Smooth muscle cell (in vitro differentiated cells): Measurements from ENCODE around the gene MNT. TPM values are rescaled to one million over a fixed set of nuclear protein-coding genes. Genes with fewer than 3 reads are reported as not detected.

ENCODE experiments used
- DNase-seq: peaks from one replicate; lab custom pipeline; 2025; ENCODE audit not compliant: unreplicated experiment; lab: John Stamatoyannopoulos, UW
- H2AFZ ChIP-seq: fragments of 200-600 bp; sonication (generic); 2 replicates; pipeline ENCODE4 v1.6.0; 2016; ENCODE audit warnings: antibody characterized with exemption, low read depth, mild to moderate bottlenecking
- H3F3A ChIP-seq: fragments of 200-600 bp; sonication (generic); 2 replicates; pipeline ENCODE4 v1.6.0; 2017; ENCODE audit warnings: antibody characterized with exemption, low read depth
- H3K27ac ChIP-seq: fragments of 200-600 bp; sonication (generic); 2 replicates; pipeline ENCODE4 v1.5.1; 2016; ENCODE audit warnings: low read depth, mild to moderate bottlenecking
- H3K27me3 ChIP-seq: fragments of 200-600 bp; sonication (generic); 2 replicates; pipeline ENCODE4 v1.6.1; 2016; ENCODE audit warnings: low read depth, mild to moderate bottlenecking
- H3K36me3 ChIP-seq: fragments of 200-600 bp; sonication (generic); 2 replicates; pipeline ENCODE4 v1.5.1; 2016; ENCODE audit warnings: low read depth
- H3K4me1 ChIP-seq: fragments of 200-600 bp; sonication (generic); 2 replicates; pipeline ENCODE4 v1.5.1; 2016; ENCODE audit warnings: low read depth
- H3K4me2 ChIP-seq: fragments of 200-600 bp; sonication (generic); 2 replicates; pipeline ENCODE4 v1.6.0; 2016; ENCODE audit warnings: mild to moderate bottlenecking
- H3K4me3 ChIP-seq: fragments of 200-600 bp; sonication (generic); 2 replicates; pipeline ENCODE4 v1.5.1; 2016; ENCODE audit warnings: mild to moderate bottlenecking
- H3K79me2 ChIP-seq: fragments of 200-600 bp; sonication (generic); 2 replicates; pipeline ENCODE4 v1.6.0; 2016; ENCODE audit warnings: low read depth, mild to moderate bottlenecking
- H3K9ac ChIP-seq: fragments of 200-600 bp; sonication (generic); 2 replicates; pipeline ENCODE4 v1.6.0; 2016; ENCODE audit warnings: low read depth
- H3K9me3 ChIP-seq: fragments of 200-600 bp; sonication (generic); replicated peaks from 2 replicates; pipeline ENCODE4 v1.5.1; 2016; ENCODE audit warnings: low read depth
- H4K20me1 ChIP-seq: fragments of 200-600 bp; sonication (generic); 2 replicates; pipeline ENCODE4 v1.6.0; 2016; ENCODE audit warnings: low read depth
- WGBS: methylation state at CpG from one replicate; pipeline ENCODE4 v1.1.7; 2016; ENCODE audit warnings: low lambda C conversion rate; 5-methylcytosine and 5-hydroxymethylcytosine counted together
- polyA plus RNA-seq: library from polyadenylated mRNA; unstranded; fragments of >200 nt; fragmentation: Nextera tagmentation; extraction: Ambion mirVana; gene quantifications from 2 replicates; pipeline ENCODE4 v1.2.1, GENCODE V29; 2016
- total RNA-seq: library from RNA; depleted of rRNA; stranded (reverse); fragments of >200 nt; gene quantifications from 2 replicates; pipeline ENCODE4 v1.2.3, GENCODE V29; 2014
- TF ChIP-seq, protein P1 (sequence below): fragments of 200-600 bp; sonication (generic); IDR thresholded peaks from 2 replicates; pipeline ENCODE4 v1.5.1; 2017; ENCODE audit warnings: borderline replicate concordance, mild to moderate bottlenecking, antibody characterized with exemption; ENCODE audit not compliant: insufficient read depth, poor library complexity, severe bottlenecking

Gene MNT
- total and polyA plus RNA-seq, 2 experiments from 2014 or later: 5.7 to 12.8 TPM

GRCh38 chr17:2362881-2363280, 38.0 kb downstream of the MNT start:
- Histone ChIP-seq H3K36me3 (no peaks in the 10 kb centered on the region), H3K4me1 (no peaks in the 10 kb centered on the region), H3K79me2 (no peaks in the 10 kb centered on the region), H3K4me3 (no peak overlapping the region), H3K27me3 (no peaks in the 10 kb centered on the region), H3K9ac (no peak overlapping the region), H3K27ac (no peak overlapping the region), H3K4me2 (no peak overlapping the region), H3F3A (no peaks in the 10 kb centered on the region), H3K9me3 (no peaks in the 10 kb centered on the region), H4K20me1 (peaks cover under 1% of the 10 kb centered on the region), H2AFZ (no peak overlapping the region)
- no peak for DNase-seq
- TF ChIP-seq, protein P1, sequence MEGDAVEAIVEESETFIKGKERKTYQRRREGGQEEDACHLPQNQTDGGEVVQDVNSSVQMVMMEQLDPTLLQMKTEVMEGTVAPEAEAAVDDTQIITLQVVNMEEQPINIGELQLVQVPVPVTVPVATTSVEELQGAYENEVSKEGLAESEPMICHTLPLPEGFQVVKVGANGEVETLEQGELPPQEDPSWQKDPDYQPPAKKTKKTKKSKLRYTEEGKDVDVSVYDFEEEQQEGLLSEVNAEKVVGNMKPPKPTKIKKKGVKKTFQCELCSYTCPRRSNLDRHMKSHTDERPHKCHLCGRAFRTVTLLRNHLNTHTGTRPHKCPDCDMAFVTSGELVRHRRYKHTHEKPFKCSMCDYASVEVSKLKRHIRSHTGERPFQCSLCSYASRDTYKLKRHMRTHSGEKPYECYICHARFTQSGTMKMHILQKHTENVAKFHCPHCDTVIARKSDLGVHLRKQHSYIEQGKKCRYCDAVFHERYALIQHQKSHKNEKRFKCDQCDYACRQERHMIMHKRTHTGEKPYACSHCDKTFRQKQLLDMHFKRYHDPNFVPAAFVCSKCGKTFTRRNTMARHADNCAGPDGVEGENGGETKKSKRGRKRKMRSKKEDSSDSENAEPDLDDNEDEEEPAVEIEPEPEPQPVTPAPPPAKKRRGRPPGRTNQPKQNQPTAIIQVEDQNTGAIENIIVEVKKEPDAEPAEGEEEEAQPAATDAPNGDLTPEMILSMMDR: no peak
- WGBS: 97% methylated on average over 14 of the region's 14 CpGs

- DNase-seq: no peak
- Histone ChIP-seq H3K27me3 (no peaks in the 10 kb centered on the region), H3K36me3 (no peaks in the 10 kb centered on the region), H3K4me1 (no peaks in the 10 kb centered on the region), H4K20me1 (peaks cover 6% of the 10 kb centered on the region), H2AFZ (no peak overlapping the region), H3K9ac (no peak overlapping the region), H3K79me2 (no peaks in the 10 kb centered on the region), H3F3A (no peaks in the 10 kb centered on the region), H3K4me2 (no peak overlapping the region), H3K27ac (no peak overlapping the region), H3K4me3 (no peak overlapping the region), H3K9me3 (no peaks in the 10 kb centered on the region)
- 94% methylated on average over 11 of the region's 19 CpGs for WGBS
- TF ChIP-seq, protein P1: no peak
Observed at GRCh38 chr17:2362416-2362815, 38.4 kb downstream of the MNT start.

GRCh38 chr17:2362016-2362415, 38.8 kb downstream of the MNT start:
- Histone ChIP-seq H3K4me3 (no peak overlapping the region), H3F3A (no peaks in the 10 kb centered on the region), H3K79me2 (no peaks in the 10 kb centered on the region), H4K20me1 (peaks cover 10% of the 10 kb centered on the region), H3K4me1 (no peaks in the 10 kb centered on the region), H3K36me3 (no peaks in the 10 kb centered on the region), H2AFZ (no peak overlapping the region), H3K27ac (no peak overlapping the region), H3K27me3 (no peaks in the 10 kb centered on the region), H3K9ac (no peak overlapping the region), H3K9me3 (no peaks in the 10 kb centered on the region), H3K4me2 (no peak overlapping the region)
- TF ChIP-seq, protein P1: no peak
- 97% methylated on average over 11 of the region's 20 CpGs for WGBS
- no peak for DNase-seq

DNA sequence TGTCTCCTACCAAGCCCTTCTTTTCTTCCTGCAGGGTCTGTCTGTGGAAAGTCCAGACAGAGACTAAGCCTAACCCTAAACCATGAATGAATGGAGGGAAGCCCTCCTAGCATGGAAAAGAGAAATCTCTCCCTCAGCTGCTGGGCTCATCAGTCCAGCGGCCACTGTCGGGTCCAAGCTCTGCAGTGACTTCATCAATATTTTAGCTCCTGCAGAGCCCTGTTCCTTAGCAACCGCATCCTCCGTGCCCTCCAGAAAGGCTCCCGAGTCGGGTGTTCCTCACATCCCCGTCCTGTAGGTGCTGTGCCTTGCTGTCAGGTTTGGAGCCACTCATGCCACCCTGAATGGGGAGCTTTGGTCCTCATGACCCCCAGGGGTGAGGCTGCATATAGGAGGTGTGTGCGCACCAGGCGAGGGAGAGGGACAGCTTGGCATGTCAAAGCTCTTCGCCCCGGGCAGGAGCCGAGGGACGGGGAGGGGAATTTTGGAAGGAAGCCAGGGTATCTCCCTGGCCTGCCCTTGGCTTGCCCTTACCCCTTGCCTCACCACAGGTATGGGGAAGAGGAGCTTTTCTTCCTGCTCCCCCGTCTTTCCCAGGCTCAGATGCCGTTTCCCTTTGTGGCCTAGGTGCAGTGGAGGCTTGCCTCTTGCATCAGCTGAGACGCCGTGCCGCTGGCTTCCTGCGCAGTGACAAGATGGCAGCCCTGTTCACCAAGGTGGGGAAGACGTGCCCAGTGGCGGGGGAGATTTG, 39.7 kb downstream of the MNT start:
- Histone ChIP-seq H3K9me3 (no peaks in the 10 kb centered on the region), H3F3A (no peaks in the 10 kb centered on the region), H3K4me2 (no peak overlapping the region), H3K79me2 (no peaks in the 10 kb centered on the region), H3K36me3 (no peaks in the 10 kb centered on the region), H2AFZ (no peak overlapping the region), H4K20me1 (peaks cover 11% of the 10 kb centered on the region), H3K4me3 (no peak overlapping the region), H3K4me1 (no peaks in the 10 kb centered on the region), H3K9ac (no peak overlapping the region), H3K27me3 (no peaks in the 10 kb centered on the region), H3K27ac (no peak overlapping the region)
- 93% methylated on average over 21 of the region's 21 CpGs for WGBS
- DNase-seq: no peak
- TF ChIP-seq, protein P1: no peak
